HG03095 (cell line): ENCODE data around the gene HJURP.

Source experiments
- ATAC-seq: cut with Tn5 transposase; IDR thresholded peaks from one replicate; pipeline ENCODE4 v1.9.1; 2021; ENCODE audit warnings: moderate library complexity; ENCODE audit not compliant: unreplicated experiment

HJURP gene

DNA sequence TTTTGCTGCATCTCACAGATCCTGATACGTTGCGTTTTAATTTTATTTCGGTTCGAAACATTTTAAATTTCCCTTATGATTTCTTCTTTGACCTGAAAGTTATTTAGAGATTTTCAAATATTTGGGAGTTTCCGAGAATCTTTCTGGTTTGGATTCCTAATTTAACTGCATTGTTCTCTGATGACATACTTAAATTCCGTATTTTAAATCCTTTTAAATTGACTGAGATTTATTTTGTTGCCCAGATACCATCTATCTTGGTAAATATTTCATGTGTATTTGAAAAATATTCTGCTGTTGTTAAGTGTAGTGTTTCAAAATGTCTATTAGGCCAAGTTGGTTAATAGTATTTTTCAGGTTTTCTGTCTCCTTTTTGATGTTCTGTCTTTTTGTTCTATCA lies 38.5 kb downstream of the HJURP start:
- no peak for ATAC-seq

DNA sequence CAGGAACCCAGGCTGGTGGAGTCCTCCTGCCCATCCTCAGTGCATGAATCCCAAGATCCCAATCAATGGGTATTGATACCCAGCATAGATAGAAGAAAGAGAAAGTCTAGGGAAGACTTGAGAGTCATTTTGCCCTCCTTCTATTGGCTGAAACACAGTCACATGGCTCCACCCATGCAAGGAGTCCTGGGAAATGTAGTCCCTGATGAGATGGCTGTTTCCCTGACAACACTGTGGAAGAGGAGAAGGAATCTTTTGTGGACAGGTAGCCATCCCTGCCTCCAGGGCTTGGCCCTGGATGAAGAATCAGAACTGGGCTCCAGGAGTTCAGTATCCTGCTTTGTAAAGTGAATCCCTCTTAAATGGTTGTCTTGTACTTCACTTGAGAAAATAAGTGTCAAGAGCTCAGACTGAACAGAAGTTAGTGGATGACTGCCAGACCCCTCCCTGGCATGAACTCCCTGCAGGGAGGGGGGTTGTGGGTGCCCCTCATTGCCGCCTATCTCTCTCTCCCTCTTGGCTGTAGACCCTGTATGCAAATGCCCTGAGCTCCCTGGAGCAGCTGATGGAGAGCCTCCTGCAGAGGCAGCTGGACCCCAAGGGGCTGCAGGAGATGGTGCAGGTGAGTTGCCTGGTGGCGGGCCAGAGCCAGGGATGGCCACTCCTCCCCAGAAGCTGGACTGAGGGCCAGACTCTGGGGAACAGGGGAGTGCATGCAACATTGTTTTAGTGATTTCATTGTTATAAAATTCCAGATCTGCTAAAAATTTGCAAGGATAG lies 40.1 kb downstream of the HJURP start:
- ATAC-seq: no peak

DNA sequence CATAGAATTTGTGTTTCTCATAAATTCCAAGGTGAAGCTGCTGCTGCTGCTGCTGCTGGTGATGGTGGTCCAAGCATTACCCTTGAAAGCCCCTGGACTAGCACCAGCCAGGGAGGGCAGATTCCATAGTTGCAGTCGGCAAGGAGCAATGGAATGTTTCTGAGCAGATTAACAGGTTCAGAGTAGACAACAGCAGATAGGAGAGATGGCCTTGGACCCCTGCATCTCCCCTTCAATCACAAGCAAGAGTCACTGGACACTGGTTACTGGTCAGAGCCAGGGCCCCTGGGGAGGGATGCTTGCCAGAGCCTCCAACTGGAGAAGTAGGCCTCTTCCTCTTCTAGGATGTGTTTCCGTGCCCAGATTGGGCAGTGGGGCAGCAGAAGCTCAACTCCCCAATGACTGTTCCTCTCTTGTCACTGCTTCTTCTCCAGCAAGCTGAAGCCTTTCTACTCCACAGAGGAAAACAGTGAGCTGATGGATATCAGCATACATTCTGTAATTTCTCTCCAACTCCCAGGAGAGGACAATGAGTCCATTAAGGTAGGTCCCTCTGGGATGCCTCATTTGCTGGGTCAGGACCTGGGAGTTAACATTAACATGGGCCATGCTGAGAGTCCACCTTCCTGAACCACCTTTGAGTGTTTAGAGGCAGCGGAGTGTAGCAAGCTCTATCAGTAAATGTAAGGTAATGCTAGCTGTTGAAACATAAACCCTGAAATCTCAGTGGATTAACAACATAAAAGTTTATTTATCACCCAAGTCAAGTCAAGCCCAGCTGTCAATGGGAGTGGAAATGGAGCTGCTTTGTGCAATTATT lies 40.9 kb downstream of the HJURP start:
- ATAC-seq: no peak

DNA sequence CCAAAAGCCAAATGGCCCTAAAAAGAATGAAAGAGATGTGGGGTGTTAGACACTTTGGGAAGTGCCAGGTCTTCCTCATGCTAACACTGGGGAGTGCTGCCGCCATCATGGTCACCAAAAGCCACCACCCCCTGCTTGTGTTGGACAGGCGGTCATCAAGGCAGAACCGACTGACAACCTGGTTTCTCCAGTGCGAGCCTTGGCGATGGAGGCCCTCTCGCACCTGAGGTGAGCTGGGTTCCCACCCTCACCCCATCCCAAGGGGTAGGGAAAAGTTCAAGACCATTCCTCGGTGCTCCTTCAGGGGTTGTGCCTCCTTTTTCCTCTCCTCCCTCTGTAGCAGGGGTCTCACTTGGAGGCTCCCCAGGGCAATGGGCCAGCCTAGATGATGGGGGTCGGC lies 42.6 kb downstream of the HJURP start:
- ATAC-seq: no peak

DNA sequence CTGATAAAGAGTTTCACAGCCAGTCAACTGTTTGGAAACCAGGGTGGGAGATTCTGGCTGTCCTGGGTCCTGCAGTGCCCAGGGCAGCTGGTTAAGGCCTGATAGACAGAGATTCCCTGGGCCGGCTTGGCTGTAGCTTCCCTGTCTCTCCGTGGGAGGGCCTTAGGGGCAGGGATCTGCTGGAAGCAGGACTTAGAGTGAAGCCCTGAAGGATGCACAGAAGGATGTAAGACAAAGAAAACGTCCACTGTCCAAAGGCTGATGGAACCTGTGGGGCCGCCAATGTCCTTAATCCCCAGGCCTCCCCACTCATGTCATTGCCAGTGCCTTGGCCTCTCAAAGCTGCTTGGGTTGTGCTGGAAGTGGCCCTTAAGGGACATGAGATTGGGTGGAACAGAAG lies 43.2 kb downstream of the HJURP start:
- ATAC-seq: no peak

DNA sequence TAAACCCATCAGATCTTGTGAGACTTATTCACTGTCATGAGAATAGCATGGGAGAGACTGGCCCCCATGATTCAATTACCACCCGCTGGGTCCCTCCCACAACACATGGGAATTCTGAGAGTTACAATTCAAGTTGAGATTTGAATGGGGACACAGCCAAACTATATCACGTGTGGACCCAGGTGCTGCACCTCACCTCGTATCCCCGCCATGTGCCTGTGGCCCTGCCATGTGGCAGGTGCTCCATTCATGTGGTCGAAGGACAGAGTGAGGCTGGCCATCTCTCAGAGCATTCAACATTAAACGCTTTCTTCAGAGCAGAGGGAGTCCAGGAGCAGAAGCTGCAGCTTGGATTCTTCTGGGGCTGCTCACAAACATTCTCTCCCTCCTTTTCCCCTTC lies 44.0 kb downstream of the HJURP start:
- no peak for ATAC-seq

DNA sequence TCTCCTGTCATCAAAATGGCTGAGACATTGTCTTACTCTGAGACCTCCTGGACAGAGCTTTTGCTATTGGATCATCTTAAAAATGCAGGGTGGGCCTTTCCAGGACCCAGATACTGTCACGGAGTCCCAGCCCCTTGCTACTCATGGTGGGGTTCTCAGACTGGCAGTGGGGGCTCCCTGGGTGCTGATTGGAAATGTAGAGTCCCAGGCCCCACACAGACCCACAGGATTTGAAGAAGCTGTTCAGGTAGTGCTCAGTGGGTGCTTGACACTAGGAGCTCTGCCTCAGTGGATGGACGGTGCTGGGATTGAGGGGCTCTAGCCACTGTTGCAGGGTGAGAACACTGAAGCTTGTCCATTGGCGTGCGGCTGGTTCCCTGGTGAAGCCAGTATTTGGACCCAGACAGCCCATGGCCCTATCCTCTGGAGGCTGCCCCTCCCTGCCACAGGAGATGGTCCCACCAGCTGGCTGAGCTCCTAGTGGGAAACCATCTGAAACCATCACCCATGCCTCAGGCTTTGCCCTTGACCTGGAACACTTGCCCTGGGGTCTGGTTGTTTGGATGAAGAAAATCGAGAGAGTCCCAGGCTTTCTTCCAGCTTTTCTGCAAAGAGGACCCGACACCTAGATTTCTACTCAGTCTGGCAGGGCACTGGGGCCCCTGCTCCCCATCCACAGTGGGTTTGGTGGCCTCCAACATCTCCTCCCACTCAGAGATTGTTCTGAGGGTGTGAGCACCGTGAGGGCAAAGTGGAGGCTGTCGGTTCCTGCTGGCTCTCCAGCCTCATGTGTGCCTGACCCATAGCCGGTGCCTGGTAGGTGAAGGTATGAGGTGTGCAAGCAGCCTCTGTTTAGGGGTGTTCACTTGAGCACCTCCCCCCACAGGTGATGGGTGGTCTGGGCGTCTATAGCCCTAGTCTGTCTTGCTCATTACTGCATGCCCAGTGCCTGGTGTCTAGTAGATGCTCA lies 46.1 kb downstream of the HJURP start:
- no peak for ATAC-seq

DNA sequence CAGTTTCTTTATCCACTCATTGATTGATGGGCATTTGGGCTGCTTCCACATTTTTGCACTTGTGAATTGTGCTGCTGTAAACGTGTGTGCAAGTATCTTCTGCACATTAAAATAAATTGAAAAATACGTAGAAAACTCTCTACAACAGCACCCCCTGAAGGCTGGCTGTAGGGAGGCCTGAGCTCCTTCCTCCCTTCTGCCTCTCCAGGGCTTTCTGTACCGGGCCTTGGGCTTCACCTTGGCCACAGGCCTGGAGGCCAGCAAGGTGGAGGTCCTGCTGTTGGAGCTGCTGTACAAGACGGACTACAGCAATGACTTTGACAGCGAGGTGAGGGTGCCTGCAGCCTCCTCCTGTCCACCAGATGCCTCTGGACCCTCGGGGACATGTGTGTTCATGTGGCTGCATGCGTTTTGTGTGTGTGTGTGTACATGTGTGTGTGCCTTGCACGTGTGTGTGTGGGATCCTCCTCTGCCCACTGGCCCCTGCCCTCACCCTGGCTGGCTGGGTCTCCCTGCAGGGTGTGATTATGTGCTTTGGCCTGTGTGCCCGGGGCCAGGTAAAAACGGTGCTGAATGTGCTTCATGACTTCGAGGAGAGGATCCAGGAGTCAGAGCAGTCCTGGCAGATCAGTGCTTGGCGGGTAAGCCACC lies 47.0 kb downstream of the HJURP start:
- ATAC-seq: no peak

DNA sequence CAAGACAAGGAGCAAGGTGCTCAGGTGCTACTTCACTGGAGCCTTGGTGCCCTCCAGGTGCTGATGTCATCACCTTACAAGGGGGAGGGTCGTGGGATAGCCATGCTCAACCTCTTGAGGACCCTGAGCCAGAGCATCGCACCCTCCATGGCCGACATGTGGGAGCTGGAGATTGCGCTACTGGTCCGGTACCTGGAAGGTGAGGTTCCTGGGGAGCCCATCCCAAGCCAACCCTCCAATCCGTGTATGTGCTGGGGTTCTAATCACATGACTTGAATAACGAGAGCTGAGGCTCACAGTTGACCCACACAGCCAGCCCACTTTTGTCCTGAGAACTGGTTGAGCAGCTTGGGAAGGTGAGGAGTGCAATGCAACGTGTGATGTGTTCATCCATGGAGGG lies 50.3 kb downstream of the HJURP start:
- ATAC-seq: no peak

DNA sequence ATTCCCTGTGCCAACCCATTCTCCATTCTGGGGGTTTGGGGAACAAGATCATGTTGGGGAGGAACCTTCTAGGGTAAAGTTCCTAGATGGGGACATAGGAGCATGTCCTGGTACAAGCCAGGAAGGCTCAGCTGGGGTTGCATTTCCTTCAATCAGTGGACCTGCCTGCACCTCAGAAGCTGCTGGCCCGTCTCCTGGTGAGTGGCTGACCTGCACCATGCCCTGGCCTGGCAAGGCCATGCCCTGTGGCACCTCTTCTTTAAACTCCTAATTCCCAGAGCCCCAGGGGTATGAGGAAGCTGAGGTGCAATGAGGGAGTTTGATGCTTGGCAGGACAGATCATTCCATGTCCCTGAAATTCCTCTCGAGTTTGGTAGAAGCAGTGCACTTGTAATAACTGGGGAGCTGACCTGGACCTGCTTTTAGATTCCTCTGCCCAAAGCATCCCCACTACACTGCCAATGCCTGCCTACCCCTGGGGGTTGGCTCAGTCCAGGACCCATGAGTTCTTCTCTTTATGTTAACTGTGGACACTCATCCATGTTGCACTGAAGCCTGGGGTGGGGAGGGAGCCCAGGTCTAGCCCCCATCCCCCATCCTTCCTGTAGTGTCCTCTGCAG lies 50.9 kb downstream of the HJURP start:
- ATAC-seq: no peak

DNA sequence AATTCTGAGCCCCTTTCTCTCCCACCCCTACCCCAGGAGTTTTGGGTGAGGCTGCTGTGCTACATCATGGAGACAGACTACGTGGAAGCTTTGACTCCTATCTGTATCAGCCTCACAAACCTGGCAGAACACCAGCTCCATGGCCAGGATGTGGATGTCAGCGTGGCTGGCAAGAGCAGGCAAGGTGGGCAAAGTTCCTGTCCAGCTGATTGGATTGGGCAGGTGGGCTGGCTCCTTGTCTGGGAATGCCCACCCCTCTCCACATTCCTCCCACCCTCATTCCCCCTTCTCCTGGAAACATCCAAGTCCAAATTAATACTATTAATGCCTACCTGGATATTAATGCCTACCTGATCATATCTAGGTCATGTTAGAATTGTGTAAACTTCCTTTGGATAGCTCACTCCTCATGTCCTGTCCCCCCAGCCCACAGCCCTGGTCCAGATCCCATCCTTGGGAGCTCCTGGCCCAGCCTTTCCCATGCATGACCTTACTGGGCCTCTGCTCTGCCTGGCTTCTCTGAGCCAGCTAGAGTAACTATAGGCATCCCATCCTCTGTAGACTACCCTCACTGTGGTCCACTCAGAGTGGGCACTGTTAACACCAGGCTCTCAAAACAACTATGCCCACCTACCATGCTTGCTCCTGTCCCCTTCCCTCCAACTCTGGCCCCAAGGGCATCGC lies 52.1 kb downstream of the HJURP start:
- ATAC-seq: no peak

DNA sequence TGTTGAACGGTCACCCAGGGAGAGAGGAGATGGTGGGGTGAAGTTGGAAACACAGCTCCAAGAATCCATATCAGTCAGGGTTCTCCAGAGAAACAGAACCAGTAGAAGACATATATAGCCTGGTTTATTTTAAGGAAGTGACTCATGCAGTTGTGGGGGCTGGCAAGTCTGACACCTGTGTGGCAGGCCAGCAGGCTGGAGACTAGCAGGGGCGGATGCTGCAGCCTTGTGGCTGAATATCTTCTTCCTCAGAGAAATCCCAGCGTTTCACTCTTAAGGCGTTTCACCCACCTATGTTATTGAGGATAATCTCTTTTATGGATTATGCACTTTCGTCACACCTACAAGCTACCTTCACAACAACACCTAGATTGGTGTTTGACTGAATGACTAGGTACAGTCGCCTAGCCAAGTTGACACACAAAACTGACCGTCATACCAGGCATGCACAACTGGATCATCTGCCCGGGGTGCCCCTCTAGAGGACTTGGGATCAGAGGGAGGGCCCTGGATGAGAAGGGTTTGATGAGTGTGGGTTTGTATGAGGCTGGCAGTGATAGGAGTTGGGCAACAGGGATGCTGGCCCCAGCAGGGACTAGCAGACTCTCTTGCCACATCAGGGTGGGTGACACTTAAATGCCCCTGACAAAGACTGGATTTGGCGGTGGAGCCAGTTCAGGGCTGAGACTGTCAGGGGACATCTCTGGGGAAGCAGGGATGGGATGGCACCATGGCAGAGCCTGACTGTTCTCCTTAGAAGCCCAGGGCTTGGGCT lies 52.8 kb downstream of the HJURP start:
- ATAC-seq: no peak

DNA sequence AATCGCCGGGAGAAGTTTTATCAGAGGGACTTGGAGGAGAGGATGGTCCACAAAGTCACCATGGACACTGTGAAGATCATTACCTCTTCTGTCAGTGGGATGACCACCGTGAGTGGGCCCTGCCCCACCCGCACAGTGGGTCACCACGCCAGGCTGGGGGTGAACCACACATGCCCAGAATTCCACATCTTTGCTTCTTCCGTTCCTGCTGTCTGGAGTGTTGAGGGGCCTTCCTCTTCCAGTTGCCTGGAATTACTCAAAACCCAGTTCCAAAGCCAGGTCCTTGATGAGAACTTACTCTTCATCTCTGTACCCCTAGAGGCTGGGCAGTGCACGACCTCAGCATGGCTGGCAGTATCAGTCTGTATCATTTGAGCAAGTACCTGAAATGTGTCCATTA lies 54.1 kb downstream of the HJURP start:
- no peak for ATAC-seq

DNA sequence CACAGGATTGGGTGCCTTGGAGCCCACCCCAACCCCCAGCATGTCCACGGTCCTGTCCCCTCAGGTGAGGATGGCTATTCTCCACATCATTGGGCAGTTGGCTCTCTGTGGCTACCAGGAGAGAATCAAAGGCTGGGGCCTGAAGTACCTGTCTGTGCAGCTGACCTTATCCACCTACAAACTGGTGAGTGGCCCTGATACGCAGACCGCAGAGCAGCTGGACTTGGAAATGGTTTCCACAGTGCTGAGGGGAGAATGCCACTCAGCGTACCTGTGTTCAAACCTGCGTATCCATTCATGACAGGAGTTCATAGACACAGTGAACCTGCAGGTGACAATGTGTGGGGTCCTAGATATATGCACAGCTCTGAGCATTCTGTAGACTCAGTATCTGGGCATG lies 54.6 kb downstream of the HJURP start:
- ATAC-seq: no peak

DNA sequence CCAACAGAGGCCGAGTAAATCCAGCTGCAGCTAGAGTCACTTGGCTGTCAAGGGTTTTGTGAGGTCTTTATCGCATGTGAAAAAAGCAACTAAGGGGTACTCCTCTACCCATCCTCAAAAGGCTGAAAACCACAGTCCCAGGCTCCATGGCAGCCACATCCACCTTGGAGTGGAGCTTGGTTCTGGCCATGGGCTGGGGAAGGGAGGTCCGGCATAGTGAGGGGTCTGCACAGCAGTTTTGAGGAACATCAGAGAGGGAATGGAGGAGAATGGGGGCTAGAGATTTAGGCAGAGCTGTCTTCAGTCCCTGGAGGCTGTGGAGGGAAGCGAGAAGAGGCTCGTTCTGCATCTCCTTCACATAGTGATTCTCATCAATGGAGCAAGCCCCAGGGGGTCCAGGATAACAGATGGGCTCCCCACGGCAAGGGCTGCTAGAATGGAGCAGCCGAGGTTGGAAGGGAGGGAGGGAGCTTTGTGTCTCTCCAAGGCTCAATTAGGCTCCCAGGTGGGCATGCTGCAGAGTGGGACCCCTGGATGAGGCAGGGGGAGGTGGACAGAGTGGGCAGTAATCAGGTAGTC lies 55.2 kb downstream of the HJURP start:
- no peak for ATAC-seq

DNA sequence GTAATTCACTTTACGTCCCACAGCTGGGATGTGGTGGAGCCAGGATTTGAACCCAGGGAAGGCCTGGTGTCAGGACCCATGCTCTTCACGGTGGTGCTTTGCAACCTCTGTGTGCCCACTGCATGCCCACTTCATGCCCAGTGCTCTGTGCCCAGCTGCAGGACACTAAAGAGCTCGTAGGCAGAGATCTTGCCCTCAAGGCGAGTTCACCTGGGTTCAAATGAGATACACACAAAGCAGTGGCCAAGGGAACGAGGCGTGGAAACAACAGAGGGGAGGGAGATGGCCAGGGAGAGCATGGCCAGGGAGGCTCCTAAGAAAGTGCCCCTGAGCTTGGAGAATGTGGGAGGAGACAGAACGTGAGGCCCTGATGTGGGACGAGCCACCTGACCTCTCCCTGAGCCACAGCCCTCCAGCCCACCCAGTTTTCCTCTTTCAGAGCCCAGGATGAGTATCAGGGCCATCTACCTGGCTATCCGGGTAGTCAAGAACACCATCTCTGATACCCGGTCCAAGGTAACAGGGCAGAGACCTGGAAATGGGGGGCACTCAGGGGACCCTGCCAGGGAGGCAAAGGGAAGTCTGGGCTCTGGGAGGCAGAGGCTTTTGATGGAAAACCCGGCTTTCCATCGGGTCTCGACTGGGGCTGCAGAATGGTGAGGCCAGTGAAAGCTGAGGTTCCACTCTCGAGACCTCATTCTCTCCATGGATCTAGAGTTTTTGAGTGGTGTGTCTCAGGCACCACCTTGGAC lies 55.8 kb downstream of the HJURP start:
- ATAC-seq: no peak

DNA sequence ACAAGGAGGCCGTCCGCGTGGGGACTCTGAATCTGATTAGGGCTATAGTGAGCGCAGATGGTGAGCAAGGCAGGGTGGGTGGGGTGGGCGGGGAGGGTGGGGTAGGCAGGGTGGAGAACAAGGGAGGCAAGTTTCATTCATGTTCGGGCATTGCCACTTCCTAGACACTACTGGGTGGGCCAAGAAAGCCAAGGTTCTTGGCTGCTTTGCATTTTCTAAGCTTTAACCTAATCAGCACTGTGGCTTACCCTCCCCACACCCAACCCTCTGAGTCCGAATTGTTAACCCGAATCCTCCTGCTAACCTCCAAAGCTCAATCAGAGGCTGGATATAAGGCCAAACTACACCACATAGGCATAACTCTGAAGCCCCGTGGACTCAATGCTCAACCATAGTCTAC lies 58.1 kb downstream of the HJURP start:
- ATAC-seq: no peak

DNA sequence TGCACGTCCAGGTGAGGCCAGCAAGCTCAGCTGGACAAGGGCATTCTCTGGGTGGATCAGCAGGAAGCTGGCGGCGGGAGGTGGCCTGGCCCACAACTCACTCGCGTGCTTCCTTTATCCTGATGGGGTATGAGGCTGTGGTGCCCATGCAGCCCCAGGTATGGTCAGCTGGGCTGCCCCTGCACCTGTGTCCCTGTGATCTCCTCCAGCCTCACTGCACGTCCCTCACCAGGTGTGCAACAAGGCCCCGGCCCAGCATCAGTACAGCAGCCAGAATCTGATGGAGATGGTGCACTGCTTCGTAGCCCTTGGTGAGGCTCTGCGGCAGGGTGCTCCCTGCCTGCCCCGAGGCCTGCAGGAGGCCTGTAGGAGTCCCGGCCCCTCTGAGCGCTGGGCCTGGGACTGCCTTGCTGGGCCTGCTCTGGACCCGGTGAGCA lies 58.6 kb downstream of the HJURP start:
- ATAC-seq: no peak
